Spleen (tissue), 11 donors: Measurements from ENCODE around the gene QPCT. TPM values are rescaled to one million over a fixed set of nuclear protein-coding genes. Genes with fewer than 3 reads are reported as not detected.

Experiments
- DNase-seq: peaks from one replicate; pipeline ENCODE4 v3.0.0-alpha.2; 2020
- H3K27ac ChIP-seq, 8 donors: fragments of 200-600 bp; sonication (generic) in 7 of 8; 1 replicate in 4 of 8; 2 replicates in 4 of 8; pipeline versions ENCODE4 v1.5.0 to v1.8.0; 2016 to 2021; ENCODE audit warnings: inconsistent platforms in 4 of 8, mild to moderate bottlenecking in 4 of 8, moderate library complexity in 1 of 8
- H3K27me3 ChIP-seq, 7 donors: fragments of 200-600 bp; sonication (generic) in 6 of 7; replicated peaks in 1 of 7; 1 replicate in 4 of 7; 2 replicates in 3 of 7; pipeline versions ENCODE4 v1.5.0 to v1.8.0; 2016 to 2021; ENCODE audit warnings: inconsistent platforms in 3 of 7, mild to moderate bottlenecking in 1 of 7
- H3K36me3 ChIP-seq, 6 donors: fragments of 200-600 bp; sonication (generic) in 5 of 6; 1 replicate in 4 of 6; 2 replicates in 2 of 6; pipeline versions ENCODE4 v1.5.0 to v1.8.0; 2016 to 2021; ENCODE audit warnings: inconsistent platforms in 2 of 6
- H3K4me1 ChIP-seq, 6 donors: fragments of 200-600 bp; sonication (generic) in 5 of 6; 1 replicate in 3 of 6; 2 replicates in 3 of 6; pipeline versions ENCODE4 v1.5.0 to v1.8.0; 2016 to 2021; ENCODE audit warnings: inconsistent platforms in 3 of 6
- H3K4me3 ChIP-seq, 8 donors: fragments of 200-600 bp; sonication (generic) in 7 of 8; 1 replicate in 4 of 8; 2 replicates in 4 of 8; pipeline versions ENCODE4 v1.5.0 to v1.8.0; 2016 to 2021; ENCODE audit warnings: inconsistent platforms in 4 of 8, mild to moderate bottlenecking in 4 of 8, moderate library complexity in 2 of 8
- H3K9me3 ChIP-seq, 8 donors: fragments of 200-600 bp; sonication (generic) in 7 of 8; 1 replicate in 4 of 8; 2 replicates in 4 of 8; pipeline versions ENCODE4 v1.5.0 to v1.8.0; 2016 to 2021; ENCODE audit warnings: inconsistent platforms in 4 of 8
- POLR2A ChIP-seq, 3 donors: fragments of 450-650 bp; IDR thresholded peaks; one replicate each; pipeline ENCODE4 v1.5.1; 2017; ENCODE audit warnings: antibody characterized with exemption in 3 of 3, mild to moderate bottlenecking in 1 of 3
- POLR2AphosphoS5 ChIP-seq, 3 donors: sonication (generic); formaldehyde crosslinking; IDR thresholded peaks; one replicate each; pipeline ENCODE4 v1.5.1; 2017; ENCODE audit warnings: antibody characterized with exemption in 3 of 3
- WGBS, 5 donors: extraction: QIAGEN DNeasy Blood & Tissue Kit in 3 of 5; methylation state at CpG; one replicate each; pipeline versions ENCODE4 v1.1.5 to v1.1.7; 2013 to 2018; 5-methylcytosine and 5-hydroxymethylcytosine counted together
- intact Hi-C: fragments of 100-400 bp; cut with DNase I; formaldehyde crosslinking; loops from one replicate; pipeline ENCODE4 v1.15.0; 2023; ENCODE audit warnings: low total_unique reads
- polyA plus RNA-seq, 3 donors: library from polyadenylated mRNA; stranded (reverse); fragments of 200-250 nt; gene quantifications; one replicate each; pipeline ENCODE4 v1.2.1, GENCODE V29; 2013
- total RNA-seq, 7 donors: library from RNA; depleted of rRNA in 3 of 7; stranded (reverse); fragments of >200 nt in 3 of 7; fragmentation: NEBNext Ultra II Directional in 4 of 7; extraction: Animal tissue kit (Norgen Biotek cat#: 25700) in 4 of 7; gene quantifications; one replicate each; pipeline versions ENCODE4 v1.1.0 to v1.2.1, GENCODE V29; 2016 to 2021
- TF ChIP-seq, protein P1 (sequence below), 11 experiments: fragments of 200-600 bp in 7 of 11; fragments of 450-650 bp in 4 of 11; sonication (generic) in 4 of 11; IDR thresholded peaks in 8 of 11; conservative IDR thresholded peaks in 3 of 11; 1 replicate in 7 of 11; 2 replicates in 4 of 11; pipeline versions ENCODE4 v1.4.0 to v1.8.0; 2016 to 2021; ENCODE audit warnings: antibody characterized with exemption in 11 of 11, inconsistent platforms in 4 of 11, mild to moderate bottlenecking in 1 of 11
- donor health status: healthy with polysubstance abuse.
- donor health status: DM: no; HTN: no; CAD: no; lungs with moderate emphysema.
- donor health status: DM: no; HTN: no; CAD: no.
- donor health status: Bipolar disorder and iron deficiency.
- donor health status: healthy.
- donor health status: DM: no; HTN: no; CAD: no.
- donor health status: DM: yes; HTN: yes; CAD: no.

Gene QPCT
- total and polyA plus RNA-seq, 10 donors: 4.2 to 46.0 (median 19.4) TPM

DNA sequence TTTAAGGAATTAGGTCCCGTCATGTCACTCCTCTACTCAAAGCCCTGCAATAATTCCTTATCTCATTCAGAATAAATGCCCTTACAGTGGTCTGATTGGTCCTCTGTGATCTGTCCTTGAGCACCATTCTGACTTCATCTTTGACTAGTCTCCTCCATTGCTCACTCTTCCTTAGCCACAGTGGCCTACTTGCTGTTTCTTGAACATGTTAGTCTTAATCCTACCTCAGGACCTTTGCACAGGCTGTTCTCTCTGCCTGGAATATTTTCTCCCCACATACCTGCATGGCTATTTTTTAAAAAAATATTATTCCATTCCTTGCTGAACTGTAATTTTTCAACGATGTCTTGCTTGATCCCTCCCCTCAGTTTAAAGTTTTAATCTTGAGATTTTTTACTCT, 48.0 kb downstream of the QPCT start:
- TF ChIP-seq POLR2A (IDR thresholded peaks at IDR 0.05) (no peak), POLR2AphosphoS5 (IDR thresholded peaks at IDR 0.05) (no peak)
- TF ChIP-seq, protein P1, sequence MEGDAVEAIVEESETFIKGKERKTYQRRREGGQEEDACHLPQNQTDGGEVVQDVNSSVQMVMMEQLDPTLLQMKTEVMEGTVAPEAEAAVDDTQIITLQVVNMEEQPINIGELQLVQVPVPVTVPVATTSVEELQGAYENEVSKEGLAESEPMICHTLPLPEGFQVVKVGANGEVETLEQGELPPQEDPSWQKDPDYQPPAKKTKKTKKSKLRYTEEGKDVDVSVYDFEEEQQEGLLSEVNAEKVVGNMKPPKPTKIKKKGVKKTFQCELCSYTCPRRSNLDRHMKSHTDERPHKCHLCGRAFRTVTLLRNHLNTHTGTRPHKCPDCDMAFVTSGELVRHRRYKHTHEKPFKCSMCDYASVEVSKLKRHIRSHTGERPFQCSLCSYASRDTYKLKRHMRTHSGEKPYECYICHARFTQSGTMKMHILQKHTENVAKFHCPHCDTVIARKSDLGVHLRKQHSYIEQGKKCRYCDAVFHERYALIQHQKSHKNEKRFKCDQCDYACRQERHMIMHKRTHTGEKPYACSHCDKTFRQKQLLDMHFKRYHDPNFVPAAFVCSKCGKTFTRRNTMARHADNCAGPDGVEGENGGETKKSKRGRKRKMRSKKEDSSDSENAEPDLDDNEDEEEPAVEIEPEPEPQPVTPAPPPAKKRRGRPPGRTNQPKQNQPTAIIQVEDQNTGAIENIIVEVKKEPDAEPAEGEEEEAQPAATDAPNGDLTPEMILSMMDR (IDR thresholded peaks at IDR 0.05 in 8 of 11, conservative IDR thresholded peaks at IDR 0.05 in 3 of 11): no peak
- peaks cover 12 to 35% (median 20%) of the 10 kb centered on the region in 6 donors for H3K4me1 ChIP-seq
- DNase-seq: no peak
- H3K27ac ChIP-seq: no peak overlapping the region
- no peaks in the 10 kb centered on the region for H3K36me3 ChIP-seq
- WGBS, 5 donors: 93 to 96% (median 95%) methylated on average over 2 of the region's 2 CpGs
- no peak overlapping the region for H3K4me3 ChIP-seq
- no peaks in the 10 kb centered on the region for H3K9me3 ChIP-seq
- H3K27me3 ChIP-seq: no peaks in the 10 kb centered on the region
- intact Hi-C loops: loop anchor here (10.0 kb wide), 1 partner anchor 882 kb away; no protein-coding TSS in a partner anchor

DNA sequence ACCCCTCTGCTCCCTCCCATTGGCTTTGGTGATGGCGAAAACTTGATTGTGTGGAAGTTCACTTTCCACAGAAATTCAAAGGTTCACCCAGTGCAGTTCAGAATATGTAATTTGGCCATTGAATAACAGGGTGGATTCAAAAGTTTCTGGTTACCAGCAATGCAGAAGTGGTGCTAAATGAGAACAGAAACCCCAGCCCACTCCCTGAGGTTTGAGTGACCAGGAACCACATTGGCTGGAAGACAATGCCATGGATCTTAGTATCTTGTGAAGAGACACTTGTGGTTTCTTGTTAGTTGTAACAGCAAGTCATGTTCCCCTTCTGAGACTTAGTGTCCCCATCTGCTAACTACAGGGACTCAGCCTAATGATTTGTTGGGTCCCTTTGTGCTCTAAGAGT, 49.8 kb downstream of the QPCT start:
- no peak overlapping the region for H3K4me3 ChIP-seq
- 69 to 92% (median 84%) methylated on average over 1 of the region's 1 CpG for whole genome bisulfite sequencing, 5 donors
- intact Hi-C loops: loop anchor here (10.0 kb wide), 1 partner anchor 881 kb away; no protein-coding TSS in a partner anchor
- no peak overlapping the region for H3K27ac ChIP-seq
- DNase-seq: no peak
- H3K4me1 ChIP-seq: peaks cover 12 to 33% (median 19%) of the 10 kb centered on the region in 6 donors
- no peaks in the 10 kb centered on the region for H3K9me3 ChIP-seq
- H3K36me3 ChIP-seq: no peaks in the 10 kb centered on the region
- no peaks in the 10 kb centered on the region for H3K27me3 ChIP-seq
- TF ChIP-seq, protein P1 (IDR thresholded peaks at IDR 0.05 in 8 of 11, conservative IDR thresholded peaks at IDR 0.05 in 3 of 11): no peak
- TF ChIP-seq POLR2A (IDR thresholded peaks at IDR 0.05) (no peak), POLR2AphosphoS5 (IDR thresholded peaks at IDR 0.05) (no peak)

DNA sequence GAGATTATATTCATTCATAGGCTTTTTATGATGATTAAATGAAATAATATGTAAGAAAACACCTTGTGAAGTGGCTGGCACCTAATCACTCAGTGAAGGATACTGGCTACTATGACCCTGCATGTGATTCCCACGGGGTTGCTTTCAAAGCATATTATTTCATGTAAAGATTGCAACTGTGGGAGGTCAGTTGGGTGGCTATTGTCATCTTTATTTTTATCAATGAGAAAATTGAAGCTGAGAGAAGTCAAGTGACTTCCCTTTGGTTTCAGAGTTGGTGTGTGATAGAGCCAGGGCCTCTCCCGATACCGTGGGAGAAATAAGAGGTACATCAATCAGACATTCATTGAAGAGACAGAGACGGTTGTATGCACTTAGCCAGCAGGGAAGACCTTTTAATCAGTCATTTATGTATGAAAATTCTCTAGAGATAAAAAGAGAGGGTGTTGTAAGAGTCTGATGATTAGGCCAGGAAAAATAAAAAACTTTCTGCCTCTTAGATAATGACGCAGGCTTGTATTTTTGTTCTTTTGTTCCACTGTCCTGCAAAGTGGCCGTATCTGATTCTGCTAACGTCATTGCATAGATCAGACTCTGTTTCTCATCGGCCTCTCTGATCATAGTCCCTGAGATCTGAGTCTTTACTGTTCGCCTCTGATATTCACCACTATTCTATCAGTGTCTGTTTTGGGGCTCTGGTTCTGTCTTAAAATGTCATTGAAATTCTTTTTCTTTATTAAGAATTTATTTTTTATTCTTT, 50.5 kb downstream of the QPCT start:
- H3K4me3 ChIP-seq: no peak overlapping the region
- WGBS, 5 donors: 85 to 93% (median 89%) methylated on average over 9 of the region's 9 CpGs
- peaks cover 10 to 25% (median 12%) of the 10 kb centered on the region in 6 donors for H3K4me1 ChIP-seq
- DNase-seq: no peak
- intact Hi-C loops: loop anchor here (5.0 to 10.0 kb wide), 2 partner anchors 487 to 880 kb away; no protein-coding TSS in a partner anchor
- TF ChIP-seq POLR2A (IDR thresholded peaks at IDR 0.05) (no peak), POLR2AphosphoS5 (IDR thresholded peaks at IDR 0.05) (no peak)
- TF ChIP-seq, protein P1 (IDR thresholded peaks at IDR 0.05 in 8 of 11, conservative IDR thresholded peaks at IDR 0.05 in 3 of 11): no peak
- no peaks in the 10 kb centered on the region for H3K27me3 ChIP-seq
- no peak overlapping the region for H3K27ac ChIP-seq
- no peaks in the 10 kb centered on the region for H3K36me3 ChIP-seq
- H3K9me3 ChIP-seq: no peaks in the 10 kb centered on the region

DNA sequence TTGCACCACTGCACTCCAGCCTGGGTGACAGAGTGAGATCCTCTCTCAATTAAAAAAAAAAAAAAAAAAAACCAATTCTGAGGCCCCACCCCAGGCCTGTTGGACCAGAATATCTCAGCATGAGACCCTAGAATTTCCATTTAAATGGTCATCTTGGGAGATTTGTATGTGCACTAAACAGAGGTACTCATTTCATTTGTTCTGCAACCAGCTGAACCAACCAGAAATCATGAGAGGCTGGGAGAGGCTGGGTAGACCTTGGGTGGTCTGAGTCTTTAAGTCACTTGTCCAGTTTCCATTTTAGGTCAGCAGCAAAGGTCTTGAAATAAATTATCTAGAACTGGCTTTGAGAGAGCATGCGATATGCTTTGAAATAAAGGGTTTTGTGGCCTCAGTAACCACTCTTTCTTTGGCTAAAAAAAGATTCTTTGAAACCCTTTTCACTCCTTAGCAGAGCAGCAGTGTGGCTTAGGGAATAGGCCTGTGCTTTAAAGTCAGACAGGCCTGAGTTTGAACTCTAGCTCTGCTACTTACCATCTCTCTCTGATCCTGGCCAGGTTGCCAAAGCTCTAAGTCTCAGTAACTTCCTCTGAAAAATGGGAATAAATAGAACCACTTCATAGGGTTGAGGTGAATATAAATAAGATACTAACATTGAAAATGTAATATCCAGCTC, 52.6 kb downstream of the QPCT start:
- H3K4me1 ChIP-seq: peaks cover 0 to 6% (median 0%) of the 10 kb centered on the region in 6 donors
- no peaks in the 10 kb centered on the region for H3K9me3 ChIP-seq
- H3K4me3 ChIP-seq: no peak overlapping the region
- intact Hi-C loops: loop anchor here (5.0 to 10.0 kb wide), 2 partner anchors 485 to 878 kb away; no protein-coding TSS in a partner anchor
- TF ChIP-seq POLR2A (IDR thresholded peaks at IDR 0.05) (no peak), POLR2AphosphoS5 (IDR thresholded peaks at IDR 0.05) (no peak)
- TF ChIP-seq, protein P1 (IDR thresholded peaks at IDR 0.05 in 8 of 11, conservative IDR thresholded peaks at IDR 0.05 in 3 of 11): no peak
- 88 to 98% (median 90%) methylated on average over 1 of the region's 1 CpG for WGBS, 5 donors
- H3K27ac ChIP-seq: no peak overlapping the region
- DNase-seq: no peak
- H3K27me3 ChIP-seq: no peaks in the 10 kb centered on the region
- no peaks in the 10 kb centered on the region for H3K36me3 ChIP-seq
